Hindlimb muscle (tissue), 1 donor: Measurements from ENCODE around the gene PRAMEF1. TPM values are rescaled to one million over a fixed set of nuclear protein-coding genes. Genes with fewer than 3 reads are reported as not detected.
"Not testable (repeated sequence)": the region's sequence is repeated elsewhere in the genome, so short reads cannot be mapped to it uniquely, and the experiment has no call there.

Experiments used
- DNase-seq: peaks from one replicate; pipeline ENCODE4 v3.0.0-alpha.2; 2013
- polyA plus RNA-seq: library from polyadenylated mRNA; unstranded; fragments of 120-200 nt; gene quantifications from one replicate; pipeline ENCODE4 v1.2.1, GENCODE V29; 2013; ENCODE audit not compliant: insufficient read length

Gene PRAMEF1, protein sequence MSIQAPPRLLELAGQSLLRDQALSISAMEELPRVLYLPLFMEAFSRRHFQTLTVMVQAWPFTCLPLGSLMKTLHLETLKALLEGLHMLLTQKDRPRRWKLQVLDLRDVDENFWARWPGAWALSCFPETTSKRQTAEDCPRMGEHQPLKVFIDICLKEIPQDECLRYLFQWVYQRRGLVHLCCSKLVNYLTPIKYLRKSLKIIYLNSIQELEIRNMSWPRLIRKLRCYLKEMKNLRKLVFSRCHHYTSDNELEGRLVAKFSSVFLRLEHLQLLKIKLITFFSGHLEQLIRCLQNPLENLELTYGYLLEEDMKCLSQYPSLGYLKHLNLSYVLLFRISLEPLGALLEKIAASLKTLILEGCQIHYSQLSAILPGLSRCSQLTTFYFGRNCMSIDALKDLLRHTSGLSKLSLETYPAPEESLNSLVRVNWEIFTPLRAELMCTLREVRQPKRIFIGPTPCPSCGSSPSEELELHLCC
- not detected for polyA plus RNA-seq

DNA sequence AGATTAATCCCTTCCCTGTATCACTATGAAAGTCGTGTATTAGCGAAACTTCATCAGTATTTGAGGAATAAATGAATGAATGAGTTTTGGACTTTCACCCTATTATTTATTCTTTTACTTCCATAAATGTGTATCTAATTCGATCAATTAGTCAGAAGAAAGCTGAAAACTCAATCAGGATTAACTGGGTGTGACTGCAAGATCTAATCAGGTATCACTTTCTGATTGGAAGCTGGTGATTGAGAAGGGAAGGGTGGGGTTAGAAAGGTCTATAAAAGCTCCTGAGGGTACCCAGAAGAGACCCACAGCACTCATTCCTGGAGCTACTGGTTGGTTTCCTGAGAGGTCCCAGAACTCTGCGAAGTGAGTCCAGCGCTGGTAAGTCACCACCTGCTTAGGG is at the start of gene PRAMEF1:
PRAMEF1 (plus strand) TSS at position 301 of the 400 bp plus-strand sequence. CDS start 1,831 bp downstream, outside the sequence.
- DNase-seq: not testable (repeated sequence)

DNA sequence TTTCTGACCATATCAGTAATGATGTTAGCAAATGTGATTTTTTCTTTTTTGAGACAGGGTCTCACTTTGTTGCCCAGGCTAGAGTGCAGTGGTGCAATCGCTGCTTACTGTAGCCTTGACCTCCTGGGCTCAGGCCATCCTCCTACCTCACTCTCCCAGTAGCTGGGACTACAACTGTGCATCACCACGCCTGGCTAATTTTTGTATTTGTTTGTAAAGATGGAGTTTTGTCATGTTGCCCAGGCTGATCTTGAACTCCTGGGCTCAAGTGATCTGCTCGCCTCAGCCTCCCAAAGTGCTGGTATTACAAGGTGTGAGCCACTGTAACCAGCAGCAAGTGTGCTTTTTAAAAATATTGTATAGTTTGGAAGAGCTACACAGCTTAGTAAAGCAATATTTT is 49.3 kb upstream of the PRAMEF1 start:
- no peak for DNase-seq

DNA sequence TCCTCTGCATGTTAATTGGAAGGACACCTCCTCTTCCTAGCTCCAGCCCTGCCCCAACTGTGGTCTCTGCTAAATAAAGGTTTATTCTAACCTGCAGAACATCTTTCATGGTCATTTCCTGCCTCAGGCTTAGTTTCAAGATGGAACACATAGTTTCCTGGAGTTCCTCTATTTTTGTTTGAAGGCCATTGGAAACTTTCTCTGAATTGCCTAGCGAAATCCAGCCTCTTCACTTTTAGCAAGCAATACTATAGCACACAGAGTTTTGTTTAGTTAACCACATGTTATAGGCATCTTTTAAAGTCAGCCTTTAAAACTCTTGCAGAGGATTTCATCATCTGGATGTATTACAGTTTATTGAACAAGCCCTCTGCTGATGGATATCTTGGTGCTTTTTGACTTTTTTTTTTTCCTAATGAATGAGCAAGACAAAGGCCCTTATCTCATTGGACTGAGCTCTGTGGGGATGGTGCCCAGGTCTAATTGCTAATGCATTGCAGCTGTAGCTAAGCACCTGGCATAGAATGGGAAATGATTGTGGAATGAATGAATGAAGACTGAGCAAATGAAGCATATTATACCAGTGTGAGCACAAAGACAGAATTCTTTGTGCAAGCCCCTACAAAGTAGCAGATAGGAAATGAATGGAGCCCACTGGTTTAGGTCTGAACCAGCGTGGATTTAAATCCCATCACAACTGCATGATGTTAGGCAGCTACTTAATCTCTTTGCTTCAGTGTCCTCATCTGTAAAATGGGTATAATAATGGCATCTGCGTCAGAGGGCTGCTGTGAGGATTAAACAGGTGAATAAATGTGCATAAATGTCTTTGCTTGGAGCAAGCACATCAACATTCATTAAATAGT is 45.8 kb upstream of the PRAMEF1 start:
- DNase-seq: no peak

DNA sequence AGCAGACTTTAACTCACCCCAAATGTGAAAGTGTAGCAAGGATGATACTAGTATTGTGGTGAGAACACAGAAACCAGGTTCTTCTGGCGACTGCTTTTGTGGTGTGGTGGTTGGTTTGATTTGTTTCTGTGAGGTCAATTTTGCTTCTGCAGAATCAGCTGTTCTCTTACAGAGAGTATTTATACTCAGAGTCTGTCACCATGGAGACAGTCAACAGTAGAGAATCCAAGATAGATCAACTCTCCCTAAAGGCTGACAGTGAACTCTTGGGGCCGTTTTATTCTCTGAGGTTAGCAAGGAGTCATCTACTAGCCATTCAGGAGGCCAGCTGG is 45.2 kb upstream of the PRAMEF1 start, which contains the start of gene CFAP107:
CFAP107 (plus strand) TSS at position 209 of the 332 bp plus-strand sequence. CDS start 231 bp downstream, outside the sequence.
- no peak for DNase-seq

DNA sequence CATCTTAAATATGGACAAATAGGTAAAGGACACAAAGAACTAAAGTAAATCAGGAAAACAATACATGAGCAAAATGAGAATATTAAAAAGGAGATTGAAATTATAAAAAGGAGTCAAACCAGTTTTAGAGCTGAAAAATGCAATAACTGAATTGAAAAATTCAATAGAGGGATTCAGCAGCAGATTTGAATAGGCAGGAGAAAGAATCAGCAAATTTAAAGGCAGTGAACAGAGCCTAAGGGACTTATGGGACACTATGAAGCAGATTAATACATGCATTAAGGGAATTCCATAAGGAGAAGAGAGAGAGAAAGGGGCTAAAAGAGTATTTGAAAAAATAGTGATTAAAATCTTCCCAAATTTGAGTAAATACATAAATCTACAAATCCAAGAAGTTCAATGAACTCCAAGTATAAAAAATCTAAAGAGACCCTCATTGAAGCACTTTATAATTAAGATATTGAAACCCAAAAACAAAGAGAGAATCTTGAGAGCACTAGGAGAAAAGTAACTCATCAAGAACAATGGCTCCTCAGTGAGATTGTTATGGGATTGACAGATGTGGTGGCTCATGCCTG is 42.3 kb upstream of the PRAMEF1 start:
- no peak for DNase-seq

DNA sequence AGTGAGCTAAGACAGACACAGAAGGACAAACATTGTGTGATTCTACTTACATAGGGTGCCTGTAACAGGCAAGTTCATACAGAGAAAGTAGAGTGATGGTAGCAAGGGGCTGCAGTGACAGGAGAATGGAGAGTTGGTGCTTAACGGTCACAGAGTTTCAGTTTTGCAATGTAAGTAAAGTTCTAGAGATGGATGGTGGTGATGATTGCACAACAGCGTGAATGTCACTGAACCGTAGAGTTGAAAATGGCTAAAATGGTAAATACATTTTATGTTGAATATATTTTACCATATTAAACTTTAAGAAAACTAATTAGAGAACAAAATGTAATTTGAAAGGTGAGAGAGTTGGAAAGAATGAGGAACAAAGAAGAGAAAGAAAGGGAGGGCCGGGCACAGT is 36.5 kb upstream of the PRAMEF1 start:
- no peak for DNase-seq

DNA sequence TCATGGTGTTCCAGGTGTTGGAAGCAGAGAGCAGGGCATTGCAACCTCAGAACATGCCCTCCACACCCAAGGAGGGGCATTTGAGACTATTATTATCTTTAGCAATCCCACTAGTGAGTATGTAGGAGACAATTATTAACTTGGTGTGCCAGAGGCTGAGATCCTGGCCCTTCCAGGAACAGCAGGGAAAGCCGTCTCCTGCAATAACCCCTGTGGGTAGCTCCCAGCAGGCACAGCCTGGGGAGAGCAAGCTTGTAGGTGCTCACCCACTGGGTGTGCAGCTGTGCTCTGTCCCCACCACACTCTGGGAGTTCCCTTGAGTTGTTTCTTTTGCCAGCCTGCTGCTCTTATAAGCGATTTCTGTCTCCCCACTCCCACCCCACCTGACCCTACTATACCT is 34.9 kb upstream of the PRAMEF1 start:
- no peak for DNase-seq

DNA sequence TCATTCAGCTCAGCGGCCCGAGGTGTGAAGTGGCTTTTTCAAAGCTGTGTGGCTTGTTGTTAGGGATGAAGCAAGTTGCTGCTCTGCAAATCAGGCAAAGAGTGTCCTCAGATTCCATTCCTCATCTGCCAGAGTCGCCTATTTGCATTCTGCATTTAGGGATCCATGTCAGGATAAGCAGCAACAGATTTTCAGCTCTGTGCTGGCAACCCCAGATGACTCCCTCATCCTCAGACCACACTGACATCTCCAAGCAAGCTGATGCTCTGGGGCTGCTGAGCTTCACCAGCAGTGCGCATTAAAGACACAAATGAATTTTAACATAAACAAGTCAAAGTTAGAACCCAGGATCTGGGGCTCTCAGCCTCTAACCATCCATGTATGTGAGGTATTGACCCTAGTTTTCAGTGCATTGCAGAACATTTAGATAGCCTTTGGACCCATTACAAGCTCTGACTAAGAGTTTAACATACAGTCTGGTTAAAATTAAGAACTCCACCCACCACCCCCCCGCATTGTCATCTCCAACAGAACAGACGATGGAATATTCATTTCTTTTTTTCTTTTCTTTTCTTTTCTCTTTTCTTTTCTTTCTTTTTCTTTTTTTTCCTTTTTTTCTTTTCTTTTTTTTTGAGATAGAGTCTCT is 34.3 kb upstream of the PRAMEF1 start:
- no peak for DNase-seq

DNA sequence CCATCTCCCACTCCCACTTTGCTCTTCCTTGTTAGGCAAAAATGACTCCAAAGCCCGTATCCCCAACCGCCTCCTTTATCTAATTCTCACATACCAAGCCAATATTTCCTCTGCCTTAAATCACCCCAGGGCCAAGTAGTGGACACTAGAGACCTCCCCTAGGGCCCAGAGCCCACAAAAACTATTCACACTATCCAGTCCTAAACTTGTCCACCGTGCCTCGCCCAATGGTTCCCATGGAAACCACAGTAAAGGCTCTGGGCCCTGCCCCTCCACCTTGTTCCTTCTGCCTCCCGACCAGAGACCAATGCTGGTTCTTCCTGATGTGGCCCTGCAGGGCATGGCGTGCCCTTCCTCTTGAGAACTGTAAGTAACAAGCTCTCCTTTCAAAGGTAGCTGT is 33.4 kb upstream of the PRAMEF1 start:
- DNase-seq: no peak

DNA sequence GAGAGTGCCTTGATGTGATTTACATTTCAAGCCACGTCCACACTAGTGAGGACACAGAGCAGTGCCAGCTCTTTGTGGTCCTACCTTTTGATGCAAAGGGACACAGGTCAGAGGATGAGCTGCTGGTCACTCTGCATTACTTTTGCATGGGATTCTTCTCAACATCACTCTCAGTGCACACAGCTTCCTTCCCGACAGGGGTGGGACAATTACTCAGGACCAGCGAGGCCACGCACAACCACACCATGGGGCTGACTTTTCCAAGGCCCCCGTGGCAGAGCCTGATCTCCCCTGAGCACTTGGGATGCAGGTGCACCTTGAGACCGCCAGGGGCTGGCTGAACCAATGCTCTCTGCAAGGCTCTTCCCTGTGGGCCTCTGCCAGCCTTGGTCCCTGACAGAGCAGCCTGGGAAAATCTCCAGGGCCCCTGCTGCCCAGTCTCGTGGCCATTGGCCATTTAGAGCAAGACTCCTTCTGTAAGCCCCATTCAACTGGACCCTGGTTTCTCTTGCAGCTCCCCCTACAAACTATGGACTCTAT is 30.9 kb upstream of the PRAMEF1 start:
- no peak for DNase-seq

DNA sequence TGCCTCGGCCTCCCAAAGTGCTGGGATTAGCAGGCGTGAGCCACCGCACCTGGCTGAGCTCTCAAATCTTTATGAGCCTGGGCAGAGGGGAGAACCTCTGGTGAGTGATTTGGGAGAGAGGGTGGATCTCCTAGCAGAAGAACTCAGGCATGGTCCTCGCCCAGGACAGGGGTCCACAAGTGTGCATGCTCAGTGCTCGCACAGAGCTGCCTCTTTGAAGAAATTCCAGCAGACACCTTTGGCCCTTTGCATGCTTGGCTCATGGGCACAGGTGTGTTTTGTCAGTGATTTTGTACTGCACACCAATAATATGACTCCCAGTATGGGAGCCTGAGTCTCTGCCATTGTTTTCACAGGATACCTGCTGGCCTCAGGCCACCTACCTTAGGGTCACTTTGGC is 29.4 kb upstream of the PRAMEF1 start:
- no peak for DNase-seq

DNA sequence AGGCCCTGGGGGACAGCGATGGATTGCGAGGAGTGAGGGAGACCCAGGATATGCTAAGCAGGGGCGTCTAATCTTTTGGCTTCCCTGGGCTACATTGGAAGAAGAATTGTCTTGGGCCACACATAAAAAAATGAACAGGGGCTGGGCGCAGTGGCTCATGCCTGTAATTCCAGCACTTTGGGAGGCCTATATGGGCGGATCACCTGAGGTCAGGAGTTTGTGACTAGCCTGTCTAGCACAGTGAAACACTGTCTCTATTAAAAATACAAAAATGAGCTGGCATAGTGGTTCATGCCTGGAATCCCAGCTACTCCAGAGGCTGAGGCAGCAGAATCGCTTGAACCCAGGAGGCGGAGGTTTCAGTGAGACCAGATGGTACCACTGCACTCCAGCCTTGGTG is 28.4 kb upstream of the PRAMEF1 start:
- DNase-seq: no peak

DNA sequence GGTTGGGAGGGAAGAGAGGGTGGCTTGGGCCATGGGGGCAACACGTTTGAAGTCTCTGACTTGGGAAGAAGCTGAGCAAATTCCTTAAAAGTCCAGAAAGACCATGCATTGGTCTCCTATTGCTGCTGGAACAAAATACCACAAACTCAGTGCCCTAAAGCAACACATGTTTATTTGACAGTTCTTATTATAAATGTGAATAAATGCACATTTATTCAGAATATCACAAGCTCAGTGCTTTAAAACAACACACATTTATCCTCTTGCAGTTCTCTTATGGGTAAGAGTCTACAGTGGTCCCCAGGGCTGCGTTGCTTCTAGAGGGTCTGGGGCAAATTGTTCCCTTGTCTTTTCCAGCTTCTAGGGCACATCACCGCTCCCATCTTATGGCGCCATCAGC is 27.7 kb upstream of the PRAMEF1 start:
- no peak for DNase-seq

DNA sequence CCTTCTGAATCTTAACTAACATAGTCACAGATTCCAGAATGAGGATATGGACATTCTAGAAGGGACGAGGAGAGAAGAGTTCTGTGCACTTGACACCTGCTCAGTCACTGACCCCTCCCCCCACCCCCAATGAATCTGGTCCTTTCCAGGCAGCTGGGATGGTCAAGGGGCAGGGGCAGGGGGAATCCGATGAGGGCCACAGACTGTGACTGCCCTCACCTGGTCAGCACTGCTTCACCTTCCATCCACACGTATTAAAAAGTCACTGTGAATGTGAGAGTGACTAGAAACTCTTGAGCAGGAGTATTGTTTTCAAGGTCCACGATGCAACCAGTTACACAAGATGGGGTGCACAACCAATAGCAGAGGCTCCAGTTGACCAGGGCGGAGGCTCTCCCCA is 27.2 kb upstream of the PRAMEF1 start:
- DNase-seq: no peak

DNA sequence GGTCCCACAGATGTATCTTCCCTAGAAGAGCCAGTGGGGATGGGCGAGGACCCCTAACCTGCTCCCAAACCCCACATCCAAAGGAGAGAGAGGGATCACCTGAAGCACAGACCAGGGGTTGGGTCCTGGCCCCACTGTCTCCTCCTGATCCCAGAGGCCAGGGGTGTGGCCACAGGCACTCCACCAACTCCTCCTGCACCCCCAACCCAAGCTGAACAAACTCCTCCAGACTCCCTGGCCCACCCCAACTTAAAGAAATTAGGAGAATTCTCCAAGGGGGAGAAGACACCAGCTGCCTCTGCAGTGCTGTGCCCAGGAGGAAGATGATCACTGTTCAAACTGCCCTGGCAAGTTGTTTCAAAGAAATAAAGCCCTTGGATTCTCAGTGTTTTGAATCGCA is 22.2 kb upstream of the PRAMEF1 start:
- DNase-seq: no peak

DNA sequence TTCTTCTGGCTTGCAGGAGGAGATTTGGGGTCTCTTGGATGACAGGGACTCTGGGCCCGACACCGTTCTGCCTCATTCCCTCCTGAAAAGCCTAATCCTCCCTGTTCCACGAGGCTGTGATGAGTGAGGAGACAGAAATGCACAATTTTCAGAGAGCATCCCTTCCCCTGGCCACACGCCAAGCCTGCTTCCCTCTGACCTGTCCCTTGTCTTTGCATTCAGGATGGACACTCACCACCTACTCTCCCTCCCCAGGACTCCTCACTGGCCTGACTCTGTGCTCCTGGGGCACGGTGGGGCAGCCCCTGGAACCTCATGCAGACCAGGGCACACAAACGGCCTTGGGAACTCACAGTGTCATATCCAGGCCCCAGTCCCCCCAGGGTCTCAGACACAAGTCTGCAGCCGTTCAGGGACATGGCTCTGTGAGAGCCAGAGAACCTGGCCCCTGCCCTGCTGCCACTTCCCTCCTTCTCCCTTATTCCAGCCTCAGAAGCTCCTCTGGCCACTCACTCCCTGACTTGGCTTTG is 21.2 kb upstream of the PRAMEF1 start:
- DNase-seq: no peak

DNA sequence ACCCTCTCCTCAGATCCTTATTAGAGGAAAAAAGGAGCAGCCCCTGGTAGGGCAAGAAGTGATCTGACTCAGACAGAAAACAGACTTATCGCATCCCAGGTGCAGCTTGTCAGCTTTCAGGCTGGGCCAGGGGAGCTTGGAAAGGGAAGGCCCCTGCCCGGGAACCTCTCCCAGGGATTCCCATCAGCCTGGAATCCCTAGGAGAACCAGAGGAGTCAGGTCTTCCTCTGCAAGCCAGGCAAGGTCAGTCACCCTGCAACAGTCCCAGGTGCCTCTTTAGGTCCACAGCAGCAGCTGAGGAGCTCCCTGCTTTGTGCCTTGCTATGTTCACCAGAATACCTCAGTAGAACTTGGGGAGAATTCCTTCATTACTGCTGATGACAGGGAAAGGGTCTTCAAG is 20.6 kb upstream of the PRAMEF1 start:
- DNase-seq: no peak

DNA sequence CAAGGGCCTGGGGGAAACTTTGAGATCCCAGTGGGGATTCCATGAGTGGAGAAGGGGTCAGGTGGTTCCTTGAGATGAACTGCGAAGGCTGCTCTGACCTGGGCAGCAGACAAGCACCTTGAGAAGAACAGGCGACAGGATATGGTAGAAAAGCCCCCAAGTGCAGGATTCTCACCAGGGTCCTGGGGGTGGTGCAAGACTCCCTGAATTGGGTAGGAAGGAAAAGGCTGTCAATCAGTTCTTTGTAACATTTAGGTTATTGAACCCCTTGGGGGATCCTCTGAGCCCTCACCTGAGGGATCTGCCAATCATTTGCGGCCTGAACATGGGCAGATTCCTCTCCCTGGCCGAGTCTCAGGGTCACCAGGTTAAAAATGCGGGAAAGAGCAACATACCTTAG is 20.0 kb upstream of the PRAMEF1 start:
- no peak for DNase-seq

DNA sequence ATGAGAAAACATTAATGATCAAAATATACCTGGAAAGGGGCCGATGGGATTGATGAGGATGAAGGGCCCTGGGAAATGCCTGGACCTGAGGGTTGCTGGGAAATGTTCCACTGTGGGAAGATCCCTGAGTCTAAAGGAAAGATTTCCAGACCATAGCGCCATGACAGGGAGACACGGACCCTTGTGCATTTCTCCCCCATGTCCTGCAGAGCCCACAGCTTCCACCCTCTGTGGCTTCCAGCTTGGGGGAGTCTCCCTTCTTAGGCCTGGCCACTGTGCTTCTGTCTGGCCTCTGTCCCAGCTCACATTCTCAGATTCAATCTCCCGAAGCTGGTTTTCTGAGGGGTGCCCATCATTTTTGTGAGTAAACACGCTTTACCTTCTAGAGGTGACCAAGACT is 18.7 kb upstream of the PRAMEF1 start:
- no peak for DNase-seq

DNA sequence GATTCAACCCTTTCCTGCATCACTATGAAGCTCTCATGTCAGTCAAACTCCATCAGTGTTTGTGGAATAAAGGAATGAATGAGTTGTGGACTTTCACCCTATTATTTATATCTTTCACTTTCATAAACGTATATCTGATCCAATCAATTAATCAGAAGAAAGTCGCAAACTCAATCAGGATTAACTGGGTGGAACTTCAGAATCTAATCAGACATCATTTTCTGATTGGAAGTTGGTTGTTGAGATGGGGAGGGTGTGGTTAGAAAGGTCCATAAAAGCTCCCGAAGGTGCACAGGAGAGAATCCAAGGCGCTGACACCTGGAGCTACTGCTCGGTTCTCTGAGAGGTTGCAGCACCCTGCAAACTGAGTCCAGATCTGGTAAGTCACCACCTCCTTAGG is 17.8 kb upstream of the PRAMEF1 start, which contains the start of gene PRAMEF12:
PRAMEF12 (plus strand) TSS at position 301 of the 400 bp plus-strand sequence. CDS start 1,130 bp downstream, outside the sequence.
- DNase-seq: no peak

DNA sequence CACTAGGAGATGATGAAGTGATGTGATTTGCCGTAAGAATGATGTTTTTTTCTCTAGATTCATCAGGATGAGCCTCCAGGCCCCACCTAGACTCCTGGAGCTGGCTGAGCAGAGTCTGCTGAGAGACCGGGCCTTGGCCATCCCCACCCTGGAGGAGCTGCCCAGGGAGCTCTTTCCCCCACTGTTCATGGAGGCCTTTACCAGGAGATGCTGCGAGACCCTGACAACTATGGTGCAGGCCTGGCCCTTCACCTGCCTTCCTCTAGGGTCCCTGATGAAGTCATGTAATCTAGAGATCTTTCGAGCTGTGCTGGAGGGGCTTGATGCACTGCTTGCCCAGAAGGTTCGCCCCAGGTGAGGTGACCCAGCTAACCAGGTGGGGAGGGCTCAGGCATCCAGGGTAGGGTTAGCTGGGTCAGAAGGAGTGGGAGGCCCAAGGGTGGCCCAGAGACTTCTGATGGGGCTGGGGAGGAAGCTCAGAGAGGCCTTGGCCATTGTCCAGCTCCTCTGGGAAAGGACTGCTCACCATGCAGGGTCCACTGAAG is 16.3 kb upstream of the PRAMEF1 start:
- DNase-seq: no peak

DNA sequence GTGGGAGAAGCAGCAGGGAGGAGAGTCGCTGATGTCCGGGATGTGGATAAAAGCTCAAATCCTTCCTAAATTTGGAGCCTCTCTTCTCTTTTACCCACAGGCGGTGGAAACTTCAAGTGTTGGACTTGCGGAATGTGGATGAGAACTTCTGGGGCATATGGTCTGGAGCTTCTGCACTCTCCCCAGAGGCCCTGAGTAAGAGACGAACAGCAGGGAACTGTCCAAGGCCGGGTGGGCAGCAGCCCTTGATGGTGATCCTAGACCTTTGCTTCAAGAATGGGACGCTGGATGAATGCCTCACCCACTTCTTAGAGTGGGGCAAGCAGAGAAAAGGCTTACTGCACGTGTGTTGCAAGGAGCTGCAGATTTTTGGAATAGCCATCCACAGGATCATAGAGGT is 15.8 kb upstream of the PRAMEF1 start:
- no peak for DNase-seq
